ENCODE results near the gene ADGRA3. TPM values are rescaled to one million over a fixed set of nuclear protein-coding genes. Genes with fewer than 3 reads are reported as not detected.
A peak's percentile ranks its signal among the peaks of the same experiment; 100 is the strongest.

Gene ADGRA3
- total RNA-seq, 1 experiment from 2014 or later, result 56.5 TPM

GRCh38 chr4:22514481-22514880 is 1.4 kb downstream of the ADGRA3 start:
- Histone ChIP-seq H4K8ac (replicated peaks; ENCODE audit: insufficient read length, low read depth, low read length) (no peak overlapping the region), H3K4ac (ENCODE audit: low read depth, low read length) (no peak overlapping the region), H3K4me2 (ENCODE audit: insufficient read depth, insufficient read length, low read length) (peak overlapping the region; percentile 52), H3K23me2 (ENCODE audit: insufficient read length, low read depth, low read length, poor library complexity, severe bottlenecking) (peaks cover 7% of the 10 kb centered on the region), H4K20me1 (ENCODE audit: control insufficient read depth, insufficient read depth, insufficient read length) (no peaks in the 10 kb centered on the region), H2AK5ac (ENCODE audit: insufficient read length, low read length) (no peak overlapping the region), H3K27me3 (ENCODE audit: insufficient read depth, low read length) (no peaks in the 10 kb centered on the region), H3K18ac (ENCODE audit: insufficient read length, low read depth, low read length) (no peak overlapping the region), H3K9me3 (ENCODE audit: control insufficient read depth, low read depth, low read length) (no peaks in the 10 kb centered on the region), H2BK12ac (ENCODE audit: insufficient read length, low read depth, low read length) (no peak overlapping the region), H3K27ac (ENCODE audit: insufficient read length, low read depth, low read length) (no peak overlapping the region), H3K4me1 (ENCODE audit: insufficient read depth, low read length) (0 out of 2 replicates have a peak, but pooled peaks cover 8% of the 10 kb centered on the region), H3K23ac (ENCODE audit: insufficient read length, low read depth, low read length) (no peak overlapping the region), H2AFZ (ENCODE audit: low read length) (no peak overlapping the region), H4K91ac (ENCODE audit: insufficient read length, low read depth, low read length) (no peak overlapping the region), H2BK20ac (ENCODE audit: low read depth, low read length, poor library complexity, severe bottlenecking) (no peak overlapping the region), H4K5ac (ENCODE audit: insufficient read length, low read depth, low read length) (no peak overlapping the region), H3K56ac (ENCODE audit: insufficient read length, low read depth, low read length) (no peak overlapping the region), H3K14ac (ENCODE audit: insufficient read depth, low read length) (peak overlapping the region; percentile 15; the same call in 1 of the 2 replicates), H3T11ph (ENCODE audit: low read length) (no peak overlapping the region), H3K79me1 (ENCODE audit: insufficient read depth, low read depth, low read length, poor library complexity, severe bottlenecking) (peaks cover 2% of the 10 kb centered on the region), H2BK120ac (ENCODE audit: low read depth, low read length, poor library complexity, severe bottlenecking) (no peak overlapping the region), H3K9ac (ENCODE audit: extremely low read depth, insufficient read length, low read length) (peak overlapping the region; percentile 66), H3K79me2 (ENCODE audit: insufficient read depth, low read length) (peaks cover 34% of the 10 kb centered on the region; the same call in 1 of the 2 replicates), H2BK15ac (ENCODE audit: low read depth, low read length) (no peak overlapping the region), H2BK5ac (ENCODE audit: insufficient read length, low read length) (no peak overlapping the region)
- peaks cover 9% of the 10 kb centered on the region for H3K27me3 Mint-ChIP-seq (ENCODE audit: low read depth)
- peak overlapping the region; percentile 97 to 99 for H3K4me3 Mint-ChIP-seq
- WGBS (ENCODE audit: extremely low coverage, insufficient read length, low lambda C conversion rate), result no CpG with 5 or more reads among the region's 8 CpGs
- TF ChIP-seq CTCF (conservative IDR thresholded peaks at IDR 0.05), result no peak
- peaks cover 35 to 36% of the 10 kb centered on the region in 2 experiments for H3K4me1 Mint-ChIP-seq
- no peak for DNase-seq
- peaks cover 4 to 7% of the 10 kb centered on the region in 2 experiments; a peak in 3 of 5 replicates for H3K9me3 Mint-ChIP-seq
- H3K27ac Mint-ChIP-seq, result peak overlapping the region in 2 of 3 experiments; percentile 46 to 76; a peak in 5 of 7 replicates
- H3K36me3 Mint-ChIP-seq (ENCODE audit: insufficient read depth in 1 of 3, low read depth in 3 of 3), result peaks cover 6 to 28% (median 9%) of the 10 kb centered on the region in 3 experiments

Measured in H9 (cell line).